ENCODE measurements around the gene CAND1. TPM values are rescaled to one million over a fixed set of nuclear protein-coding genes. Genes with fewer than 3 reads are reported as not detected.

Gene CAND1
- total RNA-seq, 1 experiment from 2014 or later, result 236 TPM

GRCh38 chr12:67276421-67276820, 7.3 kb downstream of the CAND1 start:
- CTCF ChIA-PET, result no interaction called here
- peak overlapping the region; percentile 2; the same call in 1 of the 2 replicates for H3K27ac Mint-ChIP-seq
- DNase-seq (ENCODE audit: low spot score) (no peak), ATAC-seq (no peak)
- no peak overlapping the region for H3K4me3 Mint-ChIP-seq
- TF ChIP-seq GABPB1 (CRISPR knock-in tag; IDR thresholded peaks at IDR 0.05) (no peak), ERG (CRISPR knock-in tag; IDR thresholded peaks at IDR 0.05) (no peak), ZBTB43 (CRISPR knock-in tag; IDR thresholded peaks at IDR 0.05) (no peak), NFYB (CRISPR knock-in tag; conservative IDR thresholded peaks at IDR 0.05; ENCODE audit: low read depth) (no peak), ESRRA (CRISPR knock-in tag; IDR thresholded peaks at IDR 0.05; ENCODE audit: borderline replicate concordance) (no peak), SMAD4 (CRISPR knock-in tag; IDR thresholded peaks at IDR 0.05) (no peak), NFATC4 (CRISPR knock-in tag; IDR thresholded peaks at IDR 0.05) (no peak), ZNF317 (CRISPR knock-in tag; IDR thresholded peaks at IDR 0.05; ENCODE audit: borderline replicate concordance, low read depth) (no peak), HMGA2 (CRISPR knock-in tag; IDR thresholded peaks at IDR 0.05) (no peak), CREB1 (CRISPR knock-in tag; IDR thresholded peaks at IDR 0.05) (no peak), CTCF (IDR thresholded peaks at IDR 0.05) (no peak), ETV6 (CRISPR knock-in tag; IDR thresholded peaks at IDR 0.05) (no peak), E2F5 (CRISPR knock-in tag; IDR thresholded peaks at IDR 0.05) (no peak), ZNF671 (CRISPR knock-in tag; IDR thresholded peaks at IDR 0.05) (no peak), IRF2 (CRISPR knock-in tag; IDR thresholded peaks at IDR 0.05; ENCODE audit: borderline replicate concordance, low read depth) (no peak)
- POLR2A ChIA-PET, result no interaction called here
- peaks cover 53% of the 10 kb centered on the region for H3K4me1 Mint-ChIP-seq
- H3K36me3 Mint-ChIP-seq, result peaks cover 2% of the 10 kb centered on the region; the same call in 1 of the 2 replicates
- H3K27me3 Mint-ChIP-seq (ENCODE audit: low read depth), result no peaks in the 10 kb centered on the region
- H3K9me3 Mint-ChIP-seq, result no peaks in the 10 kb centered on the region

GRCh38 chr12:67279637-67280036, 10.5 kb downstream of the CAND1 start:
- ChIA-PET POLR2A (no interaction called here), CTCF (no interaction called here)
- Mint-ChIP-seq H3K27me3 (ENCODE audit: low read depth) (no peaks in the 10 kb centered on the region), H3K4me3 (no peak overlapping the region), H3K9me3 (no peaks in the 10 kb centered on the region), H3K36me3 (peaks cover 12% of the 10 kb centered on the region), H3K4me1 (peaks cover 38% of the 10 kb centered on the region), H3K27ac (no peak overlapping the region)
- ATAC-seq (no peak), DNase-seq (ENCODE audit: low spot score) (no peak)
- TF ChIP-seq ELF4 (CRISPR knock-in tag; IDR thresholded peaks at IDR 0.05; ENCODE audit: low read depth) (no peak), NR1H2 (CRISPR knock-in tag; IDR thresholded peaks at IDR 0.05) (no peak), ZNF671 (CRISPR knock-in tag; IDR thresholded peaks at IDR 0.05) (no peak), ZNF425 (CRISPR knock-in tag; conservative IDR thresholded peaks at IDR 0.05) (no peak), GTF2I (CRISPR knock-in tag; conservative IDR thresholded peaks at IDR 0.05) (no peak)

Data from WTC11 (cell line).